HL-60 (cell line): ENCODE data around the gene TBC1D3L.
"Not testable (repeated sequence)": the region's sequence is repeated elsewhere in the genome, so short reads cannot be mapped to it uniquely, and the experiment has no call there.

ENCODE experiments used
- DNase-seq, 2 experiments: peaks; one replicate each; pipeline ENCODE4 v3.0.0-alpha.2; 2010 to 2020; ENCODE audit warnings: low read depth in 1 of 2, low spot score in 1 of 2
- H3K27ac ChIP-seq: fragments of 250-450 bp; sonication (Bioruptor Pico); replicated peaks from 2 replicates; pipeline ENCODE4 v1.5.1; 2020; ENCODE audit warnings: mild to moderate bottlenecking, moderate library complexity
- H3K27me3 ChIP-seq: fragments of 250-450 bp; sonication (Bioruptor Pico); 2 replicates; pipeline ENCODE4 v1.5.1; 2021; ENCODE audit warnings: mild to moderate bottlenecking, moderate library complexity; ENCODE audit not compliant: insufficient read depth, poor library complexity, severe bottlenecking
- H3K4me3 ChIP-seq: replicated peaks from 2 replicates; pipeline ENCODE4 v1.5.1; 2011; ENCODE audit warnings: mild to moderate bottlenecking, control low read depth, low read length; ENCODE audit not compliant: insufficient read depth
- long read RNA-seq: library from polyadenylated mRNA; unstranded; transcript quantifications from one replicate; pipeline ENCODE4 v2.0.0, GENCODE V29; 2020

TBC1D3L gene
- long read RNA-seq, partial matches to known transcripts = 3 of 3 reads
- long read RNA-seq, other reads (novel, unspliced or antisense) = 0 of 3 reads

DNA sequence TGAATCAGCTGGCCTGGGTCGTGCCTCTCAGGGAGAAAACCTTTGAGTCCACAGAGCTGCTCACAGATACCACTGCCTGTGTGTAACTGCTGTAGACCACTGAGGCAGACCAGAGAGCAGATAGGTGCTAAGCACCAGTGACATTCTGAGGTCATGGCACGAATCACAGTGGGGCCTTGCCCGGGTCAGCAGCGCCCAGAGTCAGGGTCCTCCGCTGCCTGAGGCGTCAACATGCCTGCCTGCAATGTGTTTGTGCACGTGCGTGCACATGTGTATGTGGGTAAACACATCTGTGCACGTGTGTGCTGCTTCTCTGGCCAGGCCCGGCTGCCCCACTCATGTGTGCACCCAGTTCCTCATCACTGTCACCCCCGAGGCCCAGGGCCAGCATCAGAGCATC lies at the start of gene TBC1D3L:
Gene TBC1D3L, minus strand, starts transcription at position 101 of the 400 bp plus-strand sequence. CDS start 1,540 bp downstream, outside the sequence.
- H3K27ac ChIP-seq, H3K27me3 ChIP-seq, DNase-seq: not testable (repeated sequence)

DNA sequence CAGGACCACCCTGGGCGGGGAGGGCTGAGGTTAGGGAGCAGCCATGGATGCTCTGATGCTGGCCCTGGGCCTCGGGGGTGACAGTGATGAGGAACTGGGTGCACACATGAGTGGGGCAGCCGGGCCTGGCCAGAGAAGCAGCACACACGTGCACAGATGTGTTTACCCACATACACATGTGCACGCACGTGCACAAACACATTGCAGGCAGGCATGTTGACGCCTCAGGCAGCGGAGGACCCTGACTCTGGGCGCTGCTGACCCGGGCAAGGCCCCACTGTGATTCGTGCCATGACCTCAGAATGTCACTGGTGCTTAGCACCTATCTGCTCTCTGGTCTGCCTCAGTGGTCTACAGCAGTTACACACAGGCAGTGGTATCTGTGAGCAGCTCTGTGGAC lies 14.8 kb upstream of the TBC1D3L start, which contains the start of gene TBC1D3D:
Gene TBC1D3D, plus strand, starts transcription at position 301 of the 400 bp plus-strand sequence. CDS start 1,585 bp downstream, outside the sequence.
- DNase-seq, H3K27me3 ChIP-seq, H3K4me3 ChIP-seq, H3K27ac ChIP-seq: not testable (repeated sequence)

More for the DNA sequence above, at the start of gene TBC1D3L:
- H3K4me3 ChIP-seq = not testable (repeated sequence)
